H1 (cell line): ENCODE results near the gene STK36. TPM values are rescaled to one million over a fixed set of nuclear protein-coding genes. Genes with fewer than 3 reads are reported as not detected.

Experiments
- CTCF ChIA-PET: fragments of 300-600 bp; sonication (Branson Sonifier 250); formaldehyde crosslinking; loops from one replicate; lab custom pipeline; 2021; ENCODE audit not compliant: partially characterized antibody; lab: Charles Lee
- POLR2A ChIA-PET: fragments of 300-600 bp; sonication (Branson Sonifier 250); formaldehyde crosslinking; loops from one replicate; lab custom pipeline; 2021; ENCODE audit warnings: inconsistent platforms; ENCODE audit not compliant: partially characterized antibody; lab: Charles Lee
- DNase-seq, 2 experiments: peaks; one replicate each; pipeline versions ENCODE4 v3.0.0 to v3.0.0-alpha.2; 2010 to 2022; ENCODE audit warnings: low spot score in 2 of 2, low read depth in 1 of 2, mixed read lengths in 1 of 2
- FAIRE-seq: peaks from 2 replicates; lab custom pipeline; 2011; peaks lifted over from hg19 to GRCh38; lab: Jason Lieb, UNC
- H2AFZ ChIP-seq: 2 replicates; pipeline ENCODE4 v1.8.1; 2012; ENCODE audit warnings: low read length, inconsistent platforms
- H2AK5ac ChIP-seq: 2 replicates; pipeline ENCODE4 v1.6.1; 2013; ENCODE audit warnings: low read depth, low read length
- H2BK120ac ChIP-seq: replicated peaks from 2 replicates; pipeline ENCODE3; 2013; ENCODE audit warnings: low read depth, low read length, inconsistent platforms
- H2BK12ac ChIP-seq: 2 replicates; pipeline ENCODE4 v1.6.1; 2013; ENCODE audit warnings: low read depth, low read length
- H2BK15ac ChIP-seq: 2 replicates; pipeline ENCODE4 v1.6.1; 2013; ENCODE audit warnings: low read length
- H2BK20ac ChIP-seq: 2 replicates; pipeline ENCODE4 v1.6.1; 2013; ENCODE audit warnings: low read length
- H2BK5ac ChIP-seq: 2 replicates; pipeline ENCODE4 v1.6.1; 2013; ENCODE audit warnings: low read depth, low read length
- H3K14ac ChIP-seq: 2 replicates; pipeline ENCODE4 v1.6.1; 2013; ENCODE audit warnings: inconsistent platforms; ENCODE audit not compliant: insufficient read length
- H3K18ac ChIP-seq: 2 replicates; pipeline ENCODE4 v1.6.1; 2013; ENCODE audit warnings: low read length; ENCODE audit errors: extremely low read depth
- H3K23ac ChIP-seq: 2 replicates; pipeline ENCODE4 v1.6.1; 2013; ENCODE audit warnings: inconsistent platforms; ENCODE audit not compliant: insufficient read length
- H3K23me2 ChIP-seq: 2 replicates; pipeline ENCODE4 v1.6.1; 2013; ENCODE audit warnings: low read depth, low read length
- H3K27ac ChIP-seq: 2 replicates; pipeline ENCODE4 v1.6.1; 2011; ENCODE audit warnings: low read depth, low read length, inconsistent platforms
- H3K27me3 ChIP-seq, 4 experiments: replicated peaks in 1 of 4; 1 replicate in 1 of 4; 2 replicates in 3 of 4; pipeline versions ENCODE4 v1.6.1 to v1.8.1; 2011 to 2013; ENCODE audit warnings: low read length in 3 of 4, mild to moderate bottlenecking in 3 of 4, inconsistent platforms in 2 of 4, mixed read lengths in 2 of 4, moderate library complexity in 1 of 4; ENCODE audit not compliant: control insufficient read depth in 3 of 4, insufficient read depth in 3 of 4; ENCODE audit errors: extremely low read depth in 1 of 4
- H3K36me3 ChIP-seq, 4 experiments: 2 replicates each; pipeline versions ENCODE4 v1.6.1 to v1.8.1; 2011 to 2013; ENCODE audit warnings: mild to moderate bottlenecking in 4 of 4, low read length in 3 of 4, moderate library complexity in 2 of 4, control low read depth in 1 of 4, inconsistent platforms in 1 of 4; ENCODE audit not compliant: insufficient read depth in 4 of 4, control insufficient read depth in 2 of 4
- H3K4ac ChIP-seq: replicated peaks from 2 replicates; pipeline ENCODE3; 2013; ENCODE audit warnings: low read length, low read depth, mixed read lengths, inconsistent platforms; ENCODE audit not compliant: insufficient read length
- H3K4me1 ChIP-seq, 4 experiments: replicated peaks in 1 of 4; 1 replicate in 1 of 4; 2 replicates in 3 of 4; pipeline versions ENCODE4 v1.6.1 to v1.8.1; 2011 to 2013; ENCODE audit warnings: low read length in 3 of 4, inconsistent platforms in 2 of 4, mixed read lengths in 1 of 4; ENCODE audit not compliant: insufficient read depth in 4 of 4, control insufficient read depth in 3 of 4
- H3K4me2 ChIP-seq, 2 experiments: 2 replicates each; pipeline versions ENCODE4 v1.6.1 to v1.8.1; 2011 to 2013; ENCODE audit warnings: low read depth in 2 of 2, low read length in 2 of 2, control low read depth in 1 of 2, inconsistent platforms in 1 of 2, mild to moderate bottlenecking in 1 of 2; ENCODE audit not compliant: insufficient read depth in 1 of 2
- H3K4me3 ChIP-seq, 4 experiments: fragments of 200-600, 300-600 bp in 1 of 4; sonication (generic), shearing (Covaris generic), sonication (Bioruptor Twin) in 1 of 4; 2 replicates each; pipeline versions ENCODE4 v1.5.1 to v1.8.1; 2011 to 2016; ENCODE audit warnings: low read length in 4 of 4, low read depth in 3 of 4, control low read depth in 2 of 4, inconsistent platforms in 2 of 4, mild to moderate bottlenecking in 2 of 4, mixed read lengths in 1 of 4, moderate library complexity in 1 of 4; ENCODE audit not compliant: insufficient read depth in 2 of 4; ENCODE audit errors: extremely low read depth in 1 of 4
- H3K56ac ChIP-seq: replicated peaks from 2 replicates; pipeline ENCODE3; 2013; ENCODE audit warnings: low read depth, mild to moderate bottlenecking, mixed read lengths, low read length, inconsistent platforms; ENCODE audit not compliant: insufficient read length
- H3K79me1 ChIP-seq: 2 replicates; pipeline ENCODE4 v1.6.1; 2013; ENCODE audit warnings: low read depth, low read length, control low read depth
- H3K79me2 ChIP-seq, 2 experiments: 2 replicates each; pipeline versions ENCODE4 v1.6.1 to v1.8.1; 2012 to 2013; ENCODE audit warnings: low read length in 2 of 2, mild to moderate bottlenecking in 2 of 2, inconsistent platforms in 1 of 2; ENCODE audit not compliant: insufficient read depth in 2 of 2, control insufficient read depth in 1 of 2
- H3K9ac ChIP-seq, 4 experiments: replicated peaks in 1 of 4; 1 replicate in 1 of 4; 2 replicates in 3 of 4; pipeline versions ENCODE4 v1.6.1 to v1.8.1; 2011 to 2013; ENCODE audit warnings: low read depth in 3 of 4, low read length in 3 of 4, control low read depth in 2 of 4, mild to moderate bottlenecking in 2 of 4, moderate library complexity in 2 of 4, inconsistent platforms in 1 of 4; ENCODE audit errors: extremely low read depth in 1 of 4
- H3K9me3 ChIP-seq, 2 experiments: 2 replicates each; pipeline versions ENCODE4 v1.6.1 to v1.8.1; 2012 to 2013; ENCODE audit warnings: mild to moderate bottlenecking in 2 of 2, moderate library complexity in 2 of 2, control low read depth in 1 of 2, inconsistent platforms in 1 of 2, low read depth in 1 of 2, low read length in 1 of 2, mixed read lengths in 1 of 2; ENCODE audit not compliant: insufficient read depth in 2 of 2
- H4K20me1 ChIP-seq, 2 experiments: replicated peaks in 1 of 2; 2 replicates each; pipeline versions ENCODE3 to v1.8.1; 2011 to 2013; ENCODE audit warnings: inconsistent platforms in 2 of 2, low read length in 2 of 2, mild to moderate bottlenecking in 1 of 2; ENCODE audit not compliant: insufficient read depth in 2 of 2, control insufficient read depth in 1 of 2
- H4K5ac ChIP-seq: 2 replicates; pipeline ENCODE4 v1.6.1; 2013; ENCODE audit warnings: low read length, low read depth, mixed read lengths, inconsistent platforms; ENCODE audit not compliant: insufficient read length
- H4K8ac ChIP-seq: 2 replicates; pipeline ENCODE4 v1.8.0; 2013; ENCODE audit warnings: mild to moderate bottlenecking, moderate library complexity, low read length, inconsistent platforms; ENCODE audit not compliant: insufficient read depth; ENCODE audit errors: extremely low read depth
- H4K91ac ChIP-seq: replicated peaks from 2 replicates; pipeline ENCODE3; 2013; ENCODE audit warnings: low read length, mixed read lengths, inconsistent platforms; ENCODE audit not compliant: insufficient read length
- CHD2 ChIP-seq: IDR thresholded peaks from 2 replicates; pipeline ENCODE4 v1.6.1; 2012; ENCODE audit warnings: low read length, improper control_type of control experiment
- RAD21 ChIP-seq, 2 experiments: IDR thresholded peaks in 1 of 2; conservative IDR thresholded peaks in 1 of 2; 2 replicates each; pipeline ENCODE4 v1.6.1; 2011; ENCODE audit warnings: low read depth in 2 of 2, low read length in 2 of 2, improper control_type of control experiment in 1 of 2, inconsistent platforms in 1 of 2, mild to moderate bottlenecking in 1 of 2, moderate library complexity in 1 of 2
- TBP ChIP-seq: IDR thresholded peaks from 2 replicates; pipeline ENCODE4 v1.6.1; 2011; ENCODE audit warnings: low read depth, low read length, improper control_type of control experiment
- YY1 ChIP-seq: IDR thresholded peaks from 2 replicates; pipeline ENCODE4 v1.6.1; 2011; ENCODE audit warnings: low read depth, mild to moderate bottlenecking, low read length
- WGBS, 2 experiments: shearing (Covaris generic) in 1 of 2; methylation state at CpG; one replicate each; pipeline versions ENCODE4 v1.1.6 to v1.1.7; 2013 to 2015; ENCODE audit warnings: low lambda C conversion rate in 2 of 2, mixed read lengths in 2 of 2, inconsistent platforms in 1 of 2, low coverage in 1 of 2, missing lambda C conversion rate in 1 of 2; ENCODE audit not compliant: insufficient replicate concordance in 2 of 2, insufficient coverage in 1 of 2, insufficient read length in 1 of 2; ENCODE audit errors: extremely low coverage in 1 of 2, missing lambda C conversion rate in 1 of 2; 5-methylcytosine and 5-hydroxymethylcytosine counted together
- polyA plus RNA-seq, 7 experiments: library from polyadenylated mRNA; depleted of rRNA in 3 of 7; stranded (reverse) in 5 of 7; unstranded in 2 of 7; fragments of >200 nt in 5 of 7; fragments of 200-250 nt in 2 of 7; gene quantifications; 1 replicate in 5 of 7; 2 replicates in 1 of 7; 4 replicates in 1 of 7; pipeline versions ENCODE4 v1.2.1 to v1.2.3, GENCODE V29; 2011 to 2013; ENCODE audit warnings: missing spikeins in 2 of 7, mixed read lengths in 2 of 7
- total RNA-seq: library from RNA; stranded (reverse); fragmentation: NEBNext Ultra II Directional; extraction: Animal tissue kit (Norgen Biotek cat#: 25700); gene quantifications from 2 replicates; pipeline ENCODE4 v1.2.1, GENCODE V29; 2021
- TF ChIP-seq, protein P1 (sequence below), 3 experiments: IDR thresholded peaks; 1 replicate in 2 of 3; 2 replicates in 1 of 3; pipeline versions ENCODE4 v1.5.1 to v1.6.1; 2011; ENCODE audit warnings: low read length in 3 of 3, mild to moderate bottlenecking in 3 of 3, inconsistent platforms in 2 of 3, low read depth in 1 of 3, moderate library complexity in 1 of 3; ENCODE audit not compliant: insufficient read depth in 1 of 3; ENCODE audit errors: control extremely low read depth in 1 of 3

STK36 gene
- total and polyA plus RNA-seq, 2 of the 8 experiments (the other 6 are each of a cell fraction or from before 2014, with no cell fraction given), result 41.4 to 57.6 TPM

DNA sequence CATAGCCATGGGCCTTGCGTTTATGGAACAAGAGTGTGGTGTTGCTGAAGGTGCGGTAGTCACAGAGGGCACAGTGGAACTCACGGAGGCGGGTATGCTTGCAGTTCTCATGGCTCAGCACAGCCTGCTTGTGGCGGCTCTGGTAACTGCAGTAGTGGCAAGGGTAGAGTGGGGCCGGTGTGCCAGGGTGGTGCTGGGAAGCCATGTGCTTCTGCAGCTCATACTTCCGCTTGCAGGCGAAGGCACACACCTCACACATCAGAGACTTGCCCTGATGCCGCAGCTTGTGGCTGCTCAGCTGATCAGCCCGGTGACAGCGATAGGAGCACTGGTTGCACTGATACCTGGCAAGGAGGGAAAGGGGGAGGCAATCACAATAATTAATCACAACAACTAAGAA lies 27.2 kb upstream of the STK36 start:
- no peak overlapping the region for H3K23ac ChIP-seq
- POLR2A ChIA-PET, result interaction anchor here (2.2 to 3.5 kb wide), 3 partner anchors 9 to 66 kb away, joined by 6 to 13 read pairs (median 9); partner anchors contain the start of genes BCS1L and ZNF142
- H3K9me3 ChIP-seq, result no peaks in the 10 kb centered on the region
- H4K91ac ChIP-seq, result no peak overlapping the region
- CTCF ChIA-PET, result interaction anchor here (1.2 to 1.7 kb wide), 3 partner anchors 13 to 67 kb away, joined by 4 to 5 read pairs (median 4); no protein-coding TSS in a partner anchor
- WGBS, 2 experiments, result 96% methylated on average over 11 of the region's 11 CpGs; no CpG with 5 or more reads in 1 of the 2 experiments
- FAIRE-seq (no peak), DNase-seq (no peak)
- no peaks in the 10 kb centered on the region for H3K27me3 ChIP-seq
- peaks cover 43 to 80% (median 71%) of the 10 kb centered on the region in 4 experiments for H3K36me3 ChIP-seq
- H3K56ac ChIP-seq, result no peak overlapping the region
- H2BK120ac ChIP-seq, result no peak overlapping the region
- no peak overlapping the region for H2BK12ac ChIP-seq
- H4K5ac ChIP-seq, result no peak overlapping the region
- H4K8ac ChIP-seq, result no peak overlapping the region
- no peak overlapping the region for H3K4me3 ChIP-seq
- H2BK5ac ChIP-seq, result no peak overlapping the region
- H3K79me1 ChIP-seq, result no peaks in the 10 kb centered on the region
- H3K79me2 ChIP-seq, result no peaks in the 10 kb centered on the region; a peak in 1 of 4 replicates
- TF ChIP-seq YY1 (no peak), TBP (no peak), RAD21 (IDR thresholded peaks at IDR 0.05 in 1 of 2, conservative IDR thresholded peaks at IDR 0.05 in 1 of 2; ENCODE audit: low read depth in 2 of 2, low read length in 2 of 2) (0 out of 4 replicates have a peak, but pooled peaks of 1 of the 2 experiments have one; percentile 5), CHD2 (no peak)
- TF ChIP-seq, protein P1, sequence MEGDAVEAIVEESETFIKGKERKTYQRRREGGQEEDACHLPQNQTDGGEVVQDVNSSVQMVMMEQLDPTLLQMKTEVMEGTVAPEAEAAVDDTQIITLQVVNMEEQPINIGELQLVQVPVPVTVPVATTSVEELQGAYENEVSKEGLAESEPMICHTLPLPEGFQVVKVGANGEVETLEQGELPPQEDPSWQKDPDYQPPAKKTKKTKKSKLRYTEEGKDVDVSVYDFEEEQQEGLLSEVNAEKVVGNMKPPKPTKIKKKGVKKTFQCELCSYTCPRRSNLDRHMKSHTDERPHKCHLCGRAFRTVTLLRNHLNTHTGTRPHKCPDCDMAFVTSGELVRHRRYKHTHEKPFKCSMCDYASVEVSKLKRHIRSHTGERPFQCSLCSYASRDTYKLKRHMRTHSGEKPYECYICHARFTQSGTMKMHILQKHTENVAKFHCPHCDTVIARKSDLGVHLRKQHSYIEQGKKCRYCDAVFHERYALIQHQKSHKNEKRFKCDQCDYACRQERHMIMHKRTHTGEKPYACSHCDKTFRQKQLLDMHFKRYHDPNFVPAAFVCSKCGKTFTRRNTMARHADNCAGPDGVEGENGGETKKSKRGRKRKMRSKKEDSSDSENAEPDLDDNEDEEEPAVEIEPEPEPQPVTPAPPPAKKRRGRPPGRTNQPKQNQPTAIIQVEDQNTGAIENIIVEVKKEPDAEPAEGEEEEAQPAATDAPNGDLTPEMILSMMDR (IDR thresholded peaks at IDR 0.05; ENCODE audit: control extremely low read depth in 1 of 3, insufficient read depth in 1 of 3, low read depth in 1 of 3, low read length in 3 of 3), result peak in 1 of 3 experiments; percentile 6; a peak in 1 of 4 replicates
- no peak overlapping the region for H2BK20ac ChIP-seq
- H3K4me1 ChIP-seq, result no peaks in the 10 kb centered on the region
- H3K9ac ChIP-seq, result no peak overlapping the region
- H3K23me2 ChIP-seq, result no peaks in the 10 kb centered on the region
- H3K14ac ChIP-seq, result no peak overlapping the region
- no peak overlapping the region for H3K18ac ChIP-seq
- no peak overlapping the region for H2AFZ ChIP-seq
- H2AK5ac ChIP-seq, result no peak overlapping the region
- no peak overlapping the region for H2BK15ac ChIP-seq
- no peak overlapping the region for H3K4me2 ChIP-seq
- peaks cover 2 to 13% of the 10 kb centered on the region in 2 experiments for H4K20me1 ChIP-seq
- no peak overlapping the region for H3K27ac ChIP-seq
- H3K4ac ChIP-seq, result no peak overlapping the region
